ENCODE results near the gene TAS2R60.
"Not testable (repeated sequence)": the region's sequence is repeated elsewhere in the genome, so short reads cannot be mapped to it uniquely, and the experiment has no call there.

The TAS2R60 gene

DNA sequence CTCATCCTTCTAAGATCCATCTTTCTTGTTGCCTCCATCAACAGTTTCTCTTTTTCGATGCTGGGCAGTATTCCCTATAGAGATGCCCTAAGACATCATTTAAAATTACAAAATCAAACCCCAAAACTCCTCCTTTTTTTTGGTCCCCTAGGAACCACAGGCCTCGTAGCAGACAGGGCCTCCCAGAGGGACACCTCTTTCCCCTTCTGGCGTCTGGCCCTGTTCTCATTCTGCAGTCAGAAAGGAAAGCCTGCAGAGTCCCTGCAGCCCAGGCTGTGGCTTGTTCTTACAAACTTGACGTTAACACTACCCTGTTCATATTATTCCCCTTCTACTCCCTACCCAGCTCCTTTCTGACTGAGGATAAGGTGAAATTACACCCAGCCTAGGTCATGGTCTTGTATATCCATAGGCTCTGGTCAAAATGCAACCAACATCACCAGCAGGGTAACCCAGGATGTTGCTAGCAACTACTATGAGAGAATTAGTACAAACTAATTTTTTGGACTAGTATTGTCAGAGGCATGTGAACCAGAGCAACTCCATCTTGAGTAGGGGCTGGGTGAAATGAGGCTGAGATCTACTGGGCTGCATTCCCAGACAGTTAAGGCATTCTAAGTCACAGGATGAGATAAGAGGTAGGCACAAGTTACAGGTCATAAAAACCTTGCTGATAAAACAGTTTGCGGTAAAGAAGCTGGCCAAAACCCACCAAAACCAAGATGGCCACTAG, 31.1 kb upstream of the TAS2R60 start:
- no peak for DNase-seq (ENCODE audit: low spot score)

DNA sequence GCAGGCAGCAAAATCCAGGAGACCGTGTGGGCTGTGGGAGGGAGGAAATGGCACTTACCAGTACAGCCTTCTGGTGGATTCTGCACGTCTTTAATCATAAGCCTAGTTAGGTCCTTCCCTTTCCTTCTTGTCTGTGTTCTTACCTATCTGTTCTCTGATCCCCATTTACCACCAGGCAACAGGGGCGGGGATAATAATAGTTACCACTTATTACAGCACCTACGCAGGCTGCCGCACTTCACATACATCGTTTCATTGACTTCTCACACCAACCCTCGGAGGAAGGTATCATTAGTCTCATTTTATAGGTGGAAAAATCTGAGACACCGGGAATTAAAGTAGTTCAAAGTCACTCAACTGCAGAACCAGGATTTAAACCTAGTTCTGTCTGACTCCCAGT, 30.1 kb upstream of the TAS2R60 start:
- DNase-seq (ENCODE audit: low spot score): no peak

DNA sequence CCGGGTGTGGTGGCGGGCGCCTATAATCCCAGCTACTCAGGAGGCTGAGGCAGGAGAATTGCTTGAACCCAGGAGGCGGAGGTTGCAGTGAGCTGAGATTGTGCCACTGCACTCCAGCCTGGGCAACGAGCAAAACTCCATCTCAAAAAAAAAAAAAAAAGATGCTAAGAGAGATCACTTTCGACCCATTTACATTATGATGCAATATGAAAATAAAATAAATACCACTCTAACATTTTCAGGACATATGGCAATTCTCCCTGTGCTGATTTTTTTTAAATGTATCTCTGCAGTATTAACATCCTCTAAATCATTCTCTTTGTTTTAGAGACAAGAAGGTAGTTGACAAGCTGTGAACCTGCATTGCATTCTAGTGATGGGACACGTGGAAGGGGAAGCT, 28.0 kb upstream of the TAS2R60 start:
- DNase-seq (ENCODE audit: low spot score): not testable (repeated sequence)

DNA sequence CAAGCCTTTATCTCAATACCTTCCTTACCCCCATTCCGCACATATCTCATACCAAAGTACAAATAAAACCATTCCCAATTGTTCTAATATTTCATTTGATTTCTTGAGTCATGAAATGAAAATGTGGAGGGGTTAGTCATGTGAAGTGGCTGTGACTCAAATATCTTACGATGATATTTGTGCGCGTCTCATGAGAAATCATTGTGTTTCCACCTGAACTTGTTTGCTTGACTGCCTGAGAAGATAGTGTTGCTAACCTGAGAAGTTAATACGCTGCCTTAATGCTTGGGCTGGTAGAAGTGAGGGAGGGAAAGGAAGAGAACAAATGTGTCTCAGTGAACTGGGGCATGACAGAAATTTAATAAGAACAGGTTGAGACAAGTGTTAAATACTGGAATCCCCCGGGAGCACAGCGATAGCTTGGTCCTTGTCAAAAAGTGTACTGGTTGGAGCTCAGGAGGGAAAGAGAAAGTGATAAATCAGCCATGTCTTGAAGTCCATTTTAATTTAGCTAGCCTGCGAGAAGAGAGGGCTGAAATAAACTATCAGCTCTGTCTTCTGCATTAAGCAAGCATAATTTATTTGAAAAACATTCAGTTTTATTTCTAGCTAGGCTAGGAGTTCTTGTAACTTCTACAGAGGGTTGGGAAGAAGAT, 27.4 kb upstream of the TAS2R60 start:
- DNase-seq (ENCODE audit: low spot score): no peak

DNA sequence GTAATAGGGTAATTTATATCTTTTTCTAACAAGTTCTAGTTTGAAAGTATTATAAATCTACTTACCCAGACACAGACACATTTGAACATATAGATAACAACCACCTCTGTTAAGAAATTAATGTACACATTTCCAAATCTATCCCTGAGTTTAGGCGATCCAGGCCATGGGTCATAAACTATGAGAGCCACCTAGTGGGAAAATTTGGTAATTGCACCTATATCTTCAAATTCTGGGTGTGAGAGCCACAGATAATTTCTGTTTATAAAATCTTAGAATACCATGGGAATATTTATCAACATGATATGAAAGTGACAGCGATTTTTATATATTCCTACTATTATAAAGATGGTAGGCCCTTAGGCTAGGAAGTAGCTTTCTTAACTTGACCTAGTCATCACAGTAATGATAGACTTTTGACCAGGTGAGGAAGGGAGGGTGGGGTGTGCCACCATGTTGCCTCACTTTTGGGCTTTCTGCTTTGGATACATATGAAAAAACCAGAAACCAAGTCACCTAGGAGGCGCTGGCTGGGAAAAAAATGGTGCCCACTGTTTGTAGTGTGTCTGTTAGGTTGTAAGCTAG, 26.6 kb upstream of the TAS2R60 start:
- DNase-seq (ENCODE audit: low spot score): peak; percentile 73

DNA sequence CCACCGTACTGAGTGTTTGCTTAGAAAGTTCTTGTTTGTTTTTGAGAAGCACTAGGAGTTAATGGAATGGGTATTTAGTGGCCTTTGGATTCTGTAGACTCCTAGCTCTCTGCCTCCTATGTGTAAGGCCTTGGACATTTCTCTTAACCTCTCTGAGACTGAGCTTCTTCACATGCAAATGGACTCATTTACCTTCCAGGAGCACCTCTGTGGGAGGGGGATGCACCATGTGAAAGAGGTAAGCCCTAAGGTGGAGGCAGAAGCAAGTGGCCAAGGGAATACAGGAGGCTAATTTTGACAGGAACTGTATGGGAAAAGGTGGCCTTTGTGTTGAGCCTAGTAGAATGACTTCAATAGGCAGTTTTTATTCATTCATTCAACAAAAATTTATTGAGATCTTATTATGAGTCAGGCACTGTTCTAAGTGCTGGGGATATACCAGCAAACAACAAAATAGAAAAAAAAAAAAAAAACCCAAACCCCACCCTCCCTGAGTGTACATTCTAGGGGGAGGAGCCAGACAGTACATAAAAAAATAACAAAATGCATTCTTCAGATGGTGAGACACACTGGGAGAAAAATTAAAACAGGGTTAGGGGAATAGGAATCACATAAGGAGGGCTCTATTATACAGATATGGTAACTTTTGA, 25.4 kb upstream of the TAS2R60 start:
- no peak for DNase-seq (ENCODE audit: low spot score)

DNA sequence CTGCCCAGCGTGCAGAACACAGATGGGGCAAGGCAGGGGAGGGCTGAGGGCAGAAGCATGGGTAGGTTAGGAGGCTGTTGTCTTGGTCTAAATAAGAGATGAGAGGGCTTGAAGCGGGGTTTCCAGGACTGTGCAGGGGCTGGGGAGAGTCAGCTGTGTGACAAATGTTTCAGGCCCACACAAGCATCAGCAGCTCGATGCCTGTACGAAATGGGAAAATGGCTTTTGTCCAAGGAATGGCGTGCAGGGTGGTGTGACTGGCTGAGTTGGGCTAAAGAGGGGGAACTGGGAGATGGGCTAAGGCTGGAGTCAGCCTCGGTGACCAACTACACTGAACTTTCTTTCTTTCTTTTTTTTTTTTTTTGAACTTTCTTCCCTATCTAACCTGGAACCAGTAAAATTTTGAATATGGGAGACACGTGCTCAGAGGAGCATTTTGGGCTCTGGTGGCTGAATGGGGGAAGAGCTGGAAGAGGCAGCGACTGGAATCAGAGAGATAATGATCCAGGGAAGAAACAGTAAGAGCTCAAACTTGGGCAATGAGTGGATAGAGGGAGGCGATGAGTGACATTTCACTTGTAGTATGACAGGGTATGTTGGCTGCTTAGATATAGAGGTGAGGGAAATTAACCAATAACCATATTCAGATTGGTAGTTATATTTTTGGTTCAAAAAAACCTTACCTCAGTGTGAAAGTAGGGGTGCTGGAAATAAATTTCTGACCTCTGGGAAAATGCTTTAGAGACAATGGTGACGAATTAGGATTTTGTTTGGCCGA, 24.4 kb upstream of the TAS2R60 start:
- DNase-seq (ENCODE audit: low spot score): no peak

DNA sequence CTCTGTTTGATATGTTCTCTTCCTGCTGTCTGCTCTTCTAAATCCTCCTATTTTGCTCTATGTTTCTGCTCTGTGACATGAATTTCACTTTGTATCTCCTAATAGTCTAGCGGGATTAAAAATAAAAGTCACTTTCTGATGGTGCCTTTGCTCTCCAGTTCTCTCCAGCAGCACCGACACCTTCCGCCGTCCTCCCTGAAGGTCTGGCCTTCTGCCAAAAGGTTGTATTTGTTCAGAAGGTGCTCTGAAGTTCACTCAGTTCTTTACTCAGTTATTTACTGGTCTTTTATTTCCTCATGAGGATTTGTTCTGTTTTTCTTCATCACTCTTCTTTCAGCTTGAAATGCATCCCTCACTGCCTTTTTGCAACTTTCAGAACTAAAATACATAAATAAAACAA, 23.4 kb upstream of the TAS2R60 start:
- DNase-seq (ENCODE audit: low spot score): no peak

DNA sequence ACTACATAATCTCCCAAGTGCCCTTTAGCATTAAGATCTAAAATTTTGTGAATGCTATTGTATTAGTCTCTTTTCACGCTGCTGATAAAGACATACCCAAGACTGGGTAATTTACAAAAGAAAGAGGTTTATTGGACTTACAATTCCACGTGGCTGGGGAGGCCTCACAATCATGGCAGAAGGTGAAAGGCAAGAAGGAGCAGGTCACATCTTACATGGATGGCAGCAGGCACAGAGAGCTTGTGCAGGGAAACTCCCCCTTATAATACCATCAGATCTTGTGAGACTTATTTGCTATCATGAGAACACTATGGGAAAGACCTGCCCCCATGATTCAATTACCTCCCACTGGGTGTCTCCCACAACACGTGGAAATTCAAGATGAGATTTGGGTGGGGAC, 22.6 kb upstream of the TAS2R60 start:
- not testable (repeated sequence) for DNase-seq (ENCODE audit: low spot score)

DNA sequence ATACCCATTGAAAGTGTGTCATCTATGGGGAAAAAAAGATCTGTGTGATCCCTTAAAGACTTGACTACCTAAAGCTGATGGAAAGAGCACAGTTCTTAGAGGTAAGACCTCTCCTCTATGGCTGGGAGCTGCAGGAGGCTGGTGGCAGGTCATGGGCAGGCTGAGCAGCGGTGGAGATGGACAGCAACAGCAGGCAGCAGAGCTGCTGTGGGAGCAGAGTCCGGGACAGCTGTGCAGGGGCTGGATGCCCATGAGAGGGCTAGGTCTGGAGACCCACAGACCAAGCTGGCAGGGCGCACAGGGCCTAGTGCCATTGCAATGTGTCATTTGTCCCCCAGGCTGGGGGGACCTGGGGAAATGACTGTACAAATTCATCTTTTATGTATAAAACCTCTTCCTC, 21.2 kb upstream of the TAS2R60 start:
- no peak for DNase-seq (ENCODE audit: low spot score)

DNA sequence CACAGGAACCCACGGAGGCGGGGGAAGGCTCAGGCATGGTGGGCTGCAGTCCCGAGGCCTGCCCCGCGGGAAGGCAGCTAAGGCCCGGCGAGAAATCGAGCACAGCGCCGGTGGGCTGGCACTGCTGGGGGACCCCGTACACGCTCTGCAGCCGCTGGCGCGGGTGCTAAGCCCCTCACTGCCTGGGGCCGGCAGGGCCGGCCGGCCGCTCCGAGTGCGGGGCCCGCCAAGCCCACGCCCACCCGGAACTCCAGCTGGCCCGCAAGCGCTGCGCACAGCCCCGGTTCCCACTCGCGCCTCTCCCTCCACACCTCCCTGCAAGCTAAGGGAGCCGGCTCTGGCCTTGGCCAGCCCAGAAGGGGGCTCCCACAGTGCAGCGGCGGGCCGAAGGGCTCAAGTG, 18.8 kb upstream of the TAS2R60 start:
- DNase-seq (ENCODE audit: low spot score): not testable (repeated sequence)

DNA sequence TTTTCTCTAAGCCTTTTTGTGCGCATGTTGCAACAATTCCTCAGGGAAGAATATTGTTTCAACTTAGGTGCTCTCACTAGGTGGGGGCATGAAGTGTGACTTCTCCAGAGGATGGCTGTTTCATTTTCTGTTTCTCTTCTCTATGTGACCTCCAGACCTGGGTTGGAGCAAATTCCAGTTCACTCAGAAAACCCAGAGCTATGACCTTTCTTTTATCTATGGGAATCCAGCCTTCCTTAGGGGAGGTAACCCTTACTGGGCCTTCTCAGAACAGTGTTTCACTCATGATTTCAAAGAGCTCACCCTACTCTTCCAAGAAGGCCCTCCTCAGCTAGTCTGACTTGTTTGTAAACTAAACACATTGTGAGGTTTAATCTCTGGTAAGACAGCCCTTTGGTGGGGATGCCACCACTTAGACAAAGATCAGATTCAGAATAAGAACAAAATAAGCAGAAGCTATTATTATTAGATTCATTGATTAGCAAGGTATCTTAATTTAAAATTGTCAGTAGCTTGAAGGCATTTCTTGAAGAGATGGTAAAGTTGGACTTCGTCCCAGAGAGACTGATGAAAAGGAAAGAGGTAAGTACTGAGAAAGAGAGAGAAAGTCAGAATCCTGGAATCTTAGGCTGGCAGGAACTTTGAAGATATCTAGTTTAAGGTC, 16.6 kb upstream of the TAS2R60 start:
- no peak for DNase-seq (ENCODE audit: low spot score)

DNA sequence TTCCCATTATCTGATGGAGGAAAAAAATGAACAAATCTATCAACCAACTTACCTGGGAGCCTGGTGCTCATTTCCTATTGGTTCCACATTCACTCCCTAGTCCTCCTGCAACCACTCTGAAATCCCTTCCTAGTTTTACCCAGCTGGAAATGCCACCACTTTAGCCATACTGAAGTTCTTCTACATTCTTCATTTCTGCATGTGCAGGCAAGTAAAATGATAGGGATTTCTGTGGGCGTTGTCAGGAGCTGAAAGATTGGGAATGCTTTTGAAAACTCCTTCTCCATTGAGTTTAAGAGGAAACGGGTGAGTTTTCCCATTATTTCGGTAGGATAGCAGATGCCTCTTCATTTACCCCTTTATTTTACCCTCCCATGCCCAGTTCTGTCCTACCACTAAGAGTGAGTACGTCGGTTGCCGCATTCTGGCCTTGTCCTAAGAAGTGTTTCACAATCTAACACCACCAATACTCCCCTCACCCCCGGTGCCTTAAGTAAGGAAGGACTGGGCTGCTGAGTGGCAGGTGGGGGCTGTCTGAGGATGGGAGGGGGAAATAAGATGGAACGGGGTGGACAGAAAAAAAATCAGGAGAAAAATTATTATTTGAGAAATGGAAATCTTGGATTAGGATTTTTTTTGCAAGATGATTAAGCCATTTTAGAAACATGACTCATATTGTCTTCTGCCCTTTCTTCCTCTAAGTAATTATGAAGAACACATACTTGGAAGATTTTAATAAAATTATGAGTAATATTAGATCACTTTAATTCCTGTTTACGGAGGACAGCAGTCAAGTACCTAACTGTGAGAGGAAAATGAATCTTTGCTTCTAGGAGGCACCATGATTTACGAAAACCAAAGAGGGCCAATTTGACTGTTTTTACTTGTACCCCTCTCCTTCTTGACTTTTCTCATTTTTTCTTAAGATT, 13.2 kb upstream of the TAS2R60 start:
- DNase-seq (ENCODE audit: low spot score): peak; percentile 23

DNA sequence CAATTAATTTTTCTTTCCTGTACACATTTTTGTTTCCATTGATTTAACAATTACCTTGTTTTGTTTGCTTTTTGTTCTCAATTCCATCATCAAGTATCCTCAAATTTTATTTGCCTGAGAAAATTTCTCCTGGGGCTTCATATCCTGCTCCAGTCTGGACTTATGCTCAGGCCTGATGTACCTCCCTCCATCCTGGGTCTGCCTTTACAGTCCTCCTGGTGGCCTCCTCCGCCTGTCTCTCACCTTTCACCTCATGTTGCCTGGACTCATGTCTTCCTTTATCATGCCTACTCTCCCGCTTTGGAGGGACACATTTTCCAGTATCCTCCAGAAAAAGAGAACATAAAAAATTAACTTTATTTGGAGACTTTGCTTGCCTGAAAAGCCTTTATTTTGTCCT, 12.1 kb upstream of the TAS2R60 start:
- DNase-seq (ENCODE audit: low spot score): no peak

DNA sequence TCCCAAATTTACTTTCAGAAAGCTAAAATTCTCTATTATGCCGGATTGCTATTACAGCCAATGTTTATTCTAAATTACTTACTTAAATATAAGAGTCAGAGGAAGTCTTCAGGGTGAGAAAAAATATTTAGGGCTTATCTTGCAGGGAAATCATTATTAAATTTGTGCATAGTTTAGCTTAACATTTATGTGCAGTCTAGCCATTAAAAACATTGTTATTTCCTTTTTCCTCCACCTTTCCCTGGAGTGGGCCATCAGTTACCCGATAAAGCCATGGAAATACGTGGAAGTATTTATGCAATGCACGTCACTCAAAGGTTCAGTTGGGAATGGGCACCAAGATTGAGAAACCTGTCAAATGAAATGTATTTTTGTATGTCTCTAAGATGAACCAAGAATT, 9.5 kb upstream of the TAS2R60 start:
- DNase-seq (ENCODE audit: low spot score): no peak

DNA sequence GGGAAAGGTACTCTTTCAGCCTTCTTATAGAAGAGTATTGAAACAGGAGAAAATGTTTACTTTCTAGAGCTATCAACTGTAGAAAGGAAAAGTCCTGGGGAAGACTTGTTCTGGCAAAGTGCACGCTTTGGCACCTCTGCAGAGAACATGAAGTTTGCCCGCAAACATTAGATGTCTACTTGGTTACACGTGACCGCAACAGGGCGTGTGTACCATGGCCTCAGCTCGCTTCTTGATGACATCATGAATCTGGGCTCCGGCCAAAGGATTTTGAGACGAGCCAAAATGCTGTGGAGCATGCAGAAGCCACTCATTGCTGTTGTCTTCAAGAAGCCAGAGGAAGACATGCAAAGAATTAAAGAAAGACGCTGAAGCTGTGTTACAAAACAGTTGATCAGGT, 8.6 kb upstream of the TAS2R60 start:
- DNase-seq (ENCODE audit: low spot score): no peak

DNA sequence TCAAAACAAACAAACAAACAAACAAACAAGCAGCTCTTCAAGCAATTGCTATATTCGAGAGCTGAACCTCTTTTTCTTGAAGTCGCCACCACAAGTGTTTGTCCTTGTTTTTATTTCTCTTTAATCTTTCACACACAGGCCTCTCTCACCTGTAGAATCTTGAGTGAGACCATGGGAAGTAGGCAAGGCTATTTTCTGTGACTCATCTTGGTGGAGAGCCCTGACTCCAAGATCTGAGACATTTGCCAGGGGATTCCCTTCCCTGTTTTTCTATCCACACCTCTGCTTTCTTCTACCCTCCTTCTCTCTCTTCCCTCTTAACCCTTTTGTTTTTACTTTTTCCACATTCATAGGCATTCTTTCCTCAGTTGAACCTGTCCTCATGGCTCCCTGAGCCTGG, 8.0 kb upstream of the TAS2R60 start:
- DNase-seq (ENCODE audit: low spot score): no peak

DNA sequence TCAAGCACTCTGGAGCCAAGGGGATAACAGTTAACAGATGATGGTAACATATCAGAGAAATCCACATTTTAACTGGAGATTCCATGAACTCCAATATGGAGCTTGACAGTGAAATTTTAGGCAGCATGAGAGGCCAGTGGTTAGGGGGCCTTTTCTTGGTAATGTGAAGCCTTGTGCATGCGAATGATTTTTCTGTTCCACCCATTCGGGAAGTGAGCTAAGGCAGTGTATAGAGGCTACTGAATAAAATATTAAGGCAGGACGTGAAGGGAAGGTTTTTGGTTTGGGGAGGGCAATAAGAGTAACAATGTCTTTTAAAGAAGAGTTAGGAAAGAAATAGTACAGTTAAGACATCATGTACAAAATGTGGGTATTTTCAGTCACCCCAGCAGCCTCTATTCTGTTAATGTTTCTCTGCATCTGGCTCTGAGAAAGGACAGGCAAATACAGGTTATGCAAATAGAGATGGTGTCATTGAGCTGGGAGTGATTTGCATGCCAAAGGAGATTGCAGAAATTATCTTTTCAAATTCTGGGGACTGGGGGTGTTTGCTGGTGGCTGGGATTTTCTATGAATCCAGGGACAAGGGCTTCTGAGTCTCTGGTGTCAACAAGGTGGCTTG, 6.8 kb upstream of the TAS2R60 start:
- no peak for DNase-seq (ENCODE audit: low spot score)

DNA sequence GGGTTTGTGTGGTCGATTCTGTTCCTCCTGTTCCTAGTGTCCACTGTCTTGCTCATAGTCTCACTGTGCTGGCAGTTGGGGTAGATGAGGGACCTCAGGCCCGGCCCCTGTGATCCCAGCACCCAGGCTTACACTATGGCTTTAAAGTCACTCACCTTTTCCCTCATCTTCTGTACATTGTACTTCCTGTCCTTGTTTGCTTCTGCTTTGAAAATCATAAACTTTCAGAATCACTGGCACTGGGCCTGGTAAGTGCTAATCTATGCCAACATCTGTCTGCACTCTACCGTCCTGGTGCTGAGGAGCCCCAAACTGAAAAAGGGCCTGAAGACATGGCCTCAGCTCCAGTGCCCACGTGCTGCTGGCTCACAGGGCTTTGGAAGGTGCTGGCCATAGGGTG, 5.7 kb upstream of the TAS2R60 start:
- DNase-seq (ENCODE audit: low spot score): no peak

DNA sequence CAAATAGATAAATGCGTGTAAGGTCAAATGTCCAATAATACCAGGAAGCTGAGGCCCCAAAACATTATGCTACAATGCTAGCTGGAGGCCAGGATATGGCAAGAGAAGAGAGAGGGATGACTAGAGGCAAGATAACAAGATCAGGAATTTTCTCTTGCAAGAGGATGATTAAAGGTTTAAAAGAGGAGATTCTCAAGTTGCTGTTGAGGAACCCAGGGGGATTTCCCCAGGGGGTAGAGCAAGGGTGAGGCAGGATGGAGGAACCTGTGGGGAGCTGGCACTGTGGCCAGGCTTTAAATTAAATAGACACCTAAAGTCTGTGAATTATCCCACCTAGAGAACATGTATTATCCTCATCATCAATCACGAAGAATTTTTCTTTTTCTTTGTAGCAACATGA, 3.4 kb upstream of the TAS2R60 start:
- no peak for DNase-seq (ENCODE audit: low spot score)
